Measurements from ENCODE around the gene ITGB1BP2.
A peak's percentile ranks its signal among the peaks of the same experiment; 100 is the strongest.

DNA sequence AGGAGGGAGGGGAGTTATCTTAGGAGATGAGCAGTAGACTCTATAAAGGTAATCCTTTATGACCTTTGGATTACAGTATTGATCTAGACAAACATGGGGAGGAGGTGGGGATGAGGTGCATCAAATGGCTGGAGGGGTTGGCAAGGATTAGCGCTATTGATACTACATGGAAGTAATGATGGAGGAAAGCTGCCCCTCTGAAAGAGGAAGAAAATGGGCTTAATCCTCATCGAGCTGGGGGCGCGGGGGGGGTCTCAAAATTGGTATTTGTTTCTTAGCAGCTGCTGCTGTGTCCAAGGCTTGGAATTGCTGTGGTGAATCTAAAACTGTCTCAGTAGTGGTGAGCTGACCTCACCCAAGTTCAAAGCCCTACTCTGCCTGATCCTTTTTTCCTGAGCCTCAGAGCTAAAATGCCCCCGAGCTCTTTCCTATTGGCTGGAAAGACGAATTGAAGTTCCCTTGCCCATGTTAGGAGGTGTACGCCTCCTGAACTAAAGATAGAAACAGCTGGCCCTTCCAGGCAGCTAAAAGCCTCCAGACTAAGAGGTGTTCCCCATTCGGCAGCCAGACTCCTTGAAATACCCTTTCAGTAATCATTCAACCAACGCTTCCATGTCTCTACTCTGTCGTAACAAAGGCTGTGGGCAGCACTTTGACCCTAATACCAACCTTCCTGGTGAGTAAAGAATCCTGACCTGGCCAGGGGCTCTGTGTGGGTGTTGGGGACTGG, at the start of gene ITGB1BP2:
- no peak for TF ChIP-seq TAF1 (IDR thresholded peaks at IDR 0.05; ENCODE audit: low read depth, low read length)
- no peak for TF ChIP-seq SPI1 (IDR thresholded peaks at IDR 0.05; ENCODE audit: low read depth, low read length)
- TF ChIP-seq POLR2A (IDR thresholded peaks at IDR 0.05; ENCODE audit: low read depth, low read length) = peak; percentile 50
- no peak; the same call in none of the 2 replicates for TF ChIP-seq POLR2AphosphoS5 (IDR thresholded peaks at IDR 0.05; ENCODE audit: low read depth, low read length)
- TF ChIP-seq POU2F2 (IDR thresholded peaks at IDR 0.05; ENCODE audit: low read depth, low read length) = no peak
